Astrocyte of the hippocampus (primary cell): ENCODE results near the gene REPS1.

Experiments used
- DNase-seq: peaks from one replicate; pipeline ENCODE4 v3.0.0; 2011; ENCODE audit warnings: low read depth, low spot score

The REPS1 gene

GRCh38 chr6:138926579-138926978 lies 61.5 kb downstream of the REPS1 start:
- DNase-seq, result no peak

GRCh38 chr6:138925806-138926205 lies 62.2 kb downstream of the REPS1 start:
- DNase-seq, result no peak

- DNase-seq, result no peak
Observed at GRCh38 chr6:138923561-138923960, 64.5 kb downstream of the REPS1 start.

- DNase-seq, result no peak
Observed at GRCh38 chr6:138920906-138921305, 67.1 kb downstream of the REPS1 start.

GRCh38 chr6:138914701-138915100 lies 73.4 kb downstream of the REPS1 start:
- DNase-seq, result no peak

GRCh38 chr6:138912308-138912707 lies 75.7 kb downstream of the REPS1 start:
- no peak for DNase-seq

- DNase-seq, result no peak
Observed at GRCh38 chr6:138909975-138910374, 78.1 kb downstream of the REPS1 start.

- DNase-seq, result no peak
Observed at GRCh38 chr6:138909511-138909910, 78.5 kb downstream of the REPS1 start.

- DNase-seq, result no peak
Observed at GRCh38 chr6:138907167-138907566, 80.9 kb downstream of the REPS1 start.

- no peak for DNase-seq
Observed at GRCh38 chr6:138897031-138897430, 91.0 kb downstream of the REPS1 start.

GRCh38 chr6:138896104-138896756 lies 91.8 kb downstream of the REPS1 start:
- DNase-seq, result no peak

GRCh38 chr6:138891255-138891986 lies 96.6 kb downstream of the REPS1 start:
- peak; percentile 14 for DNase-seq

GRCh38 chr6:138885156-138885819 lies 102.8 kb downstream of the REPS1 start:
- no peak for DNase-seq

GRCh38 chr6:138882369-138883017 lies 105.6 kb downstream of the REPS1 start:
- no peak for DNase-seq

GRCh38 chr6:138873191-138873590 lies 114.9 kb downstream of the REPS1 start:
- no peak for DNase-seq

- DNase-seq, result peak; percentile 24
Observed at GRCh38 chr6:138869398-138869797, 118.7 kb downstream of the REPS1 start.

- DNase-seq, result no peak
Observed at GRCh38 chr6:138868181-138868580, 119.9 kb downstream of the REPS1 start.

GRCh38 chr6:138865480-138866109 lies 122.5 kb downstream of the REPS1 start:
- DNase-seq, result no peak

GRCh38 chr6:138864343-138864890 lies 123.6 kb downstream of the REPS1 start:
- no peak for DNase-seq

- DNase-seq, result no peak
Observed at GRCh38 chr6:138863321-138863720, 124.7 kb downstream of the REPS1 start.

- DNase-seq, result no peak
Observed at GRCh38 chr6:138862456-138862855, 125.6 kb downstream of the REPS1 start.
